Measurements from ENCODE around the gene LKAAEAR1.

The LKAAEAR1 gene

GRCh38 chr20:64116541-64117431, 32.6 kb upstream of the LKAAEAR1 start:
- H3K36me3 ChIP-seq (ENCODE audit: control insufficient read depth, insufficient read depth, low read length), result no peaks in the 10 kb centered on the region
- no peak overlapping the region for H3K4me3 ChIP-seq (ENCODE audit: low read depth, low read length)
- no peak overlapping the region for H3K9ac ChIP-seq (ENCODE audit: low read depth, low read length)
- no peaks in the 10 kb centered on the region for H3K4me1 ChIP-seq (ENCODE audit: control insufficient read depth, insufficient read depth, low read length)
- no peak overlapping the region for H3K27ac ChIP-seq (ENCODE audit: low read depth, low read length)
- H3K27me3 ChIP-seq (ENCODE audit: control insufficient read depth, insufficient read depth, low read length), result no peaks in the 10 kb centered on the region
- H3K9me3 ChIP-seq (ENCODE audit: control insufficient read depth, insufficient read depth, low read length), result peaks cover 15% of the 10 kb centered on the region; the same call in 1 of the 2 replicates

- Histone ChIP-seq H3K9ac (ENCODE audit: low read depth, low read length) (no peak overlapping the region), H3K9me3 (ENCODE audit: control insufficient read depth, insufficient read depth, low read length) (peaks cover 8% of the 10 kb centered on the region; the same call in 1 of the 2 replicates), H3K4me3 (ENCODE audit: low read depth, low read length) (no peak overlapping the region), H3K36me3 (ENCODE audit: control insufficient read depth, insufficient read depth, low read length) (no peaks in the 10 kb centered on the region), H3K27ac (ENCODE audit: low read depth, low read length) (no peak overlapping the region), H3K4me1 (ENCODE audit: control insufficient read depth, insufficient read depth, low read length) (no peaks in the 10 kb centered on the region), H3K27me3 (ENCODE audit: control insufficient read depth, insufficient read depth, low read length) (no peaks in the 10 kb centered on the region)
These were observed 31.8 kb upstream of the LKAAEAR1 start for GRCh38 chr20:64116016-64116415.

- Histone ChIP-seq H3K4me3 (ENCODE audit: low read depth, low read length) (no peak overlapping the region), H3K27ac (ENCODE audit: low read depth, low read length) (no peak overlapping the region), H3K9me3 (ENCODE audit: control insufficient read depth, insufficient read depth, low read length) (peaks cover 6% of the 10 kb centered on the region; the same call in 1 of the 2 replicates), H3K27me3 (ENCODE audit: control insufficient read depth, insufficient read depth, low read length) (no peaks in the 10 kb centered on the region), H3K36me3 (ENCODE audit: control insufficient read depth, insufficient read depth, low read length) (no peaks in the 10 kb centered on the region), H3K9ac (ENCODE audit: low read depth, low read length) (no peak overlapping the region), H3K4me1 (ENCODE audit: control insufficient read depth, insufficient read depth, low read length) (no peaks in the 10 kb centered on the region)
These were observed 31.1 kb upstream of the LKAAEAR1 start for GRCh38 chr20:64115171-64115911.

- Histone ChIP-seq H3K27ac (ENCODE audit: low read depth, low read length) (no peak overlapping the region), H3K4me1 (ENCODE audit: control insufficient read depth, insufficient read depth, low read length) (no peaks in the 10 kb centered on the region), H3K4me3 (ENCODE audit: low read depth, low read length) (no peak overlapping the region), H3K9ac (ENCODE audit: low read depth, low read length) (no peak overlapping the region), H3K36me3 (ENCODE audit: control insufficient read depth, insufficient read depth, low read length) (no peaks in the 10 kb centered on the region), H3K9me3 (ENCODE audit: control insufficient read depth, insufficient read depth, low read length) (0 out of 2 replicates have a peak, but pooled peaks cover 4% of the 10 kb centered on the region), H3K27me3 (ENCODE audit: control insufficient read depth, insufficient read depth, low read length) (no peaks in the 10 kb centered on the region)
These were observed 30.3 kb upstream of the LKAAEAR1 start for GRCh38 chr20:64114356-64114971.

- Histone ChIP-seq H3K27me3 (ENCODE audit: control insufficient read depth, insufficient read depth, low read length) (no peaks in the 10 kb centered on the region), H3K27ac (ENCODE audit: low read depth, low read length) (no peak overlapping the region), H3K9ac (ENCODE audit: low read depth, low read length) (no peak overlapping the region), H3K36me3 (ENCODE audit: control insufficient read depth, insufficient read depth, low read length) (no peaks in the 10 kb centered on the region), H3K4me1 (ENCODE audit: control insufficient read depth, insufficient read depth, low read length) (no peaks in the 10 kb centered on the region), H3K4me3 (ENCODE audit: low read depth, low read length) (no peak overlapping the region), H3K9me3 (ENCODE audit: control insufficient read depth, insufficient read depth, low read length) (no peaks in the 10 kb centered on the region)
These were observed 29.7 kb upstream of the LKAAEAR1 start for GRCh38 chr20:64113796-64114355.

- Histone ChIP-seq H3K4me1 (ENCODE audit: control insufficient read depth, insufficient read depth, low read length) (no peaks in the 10 kb centered on the region), H3K4me3 (ENCODE audit: low read depth, low read length) (no peak overlapping the region), H3K9me3 (ENCODE audit: control insufficient read depth, insufficient read depth, low read length) (no peaks in the 10 kb centered on the region), H3K9ac (ENCODE audit: low read depth, low read length) (no peak overlapping the region), H3K27ac (ENCODE audit: low read depth, low read length) (no peak overlapping the region), H3K36me3 (ENCODE audit: control insufficient read depth, insufficient read depth, low read length) (no peaks in the 10 kb centered on the region), H3K27me3 (ENCODE audit: control insufficient read depth, insufficient read depth, low read length) (no peaks in the 10 kb centered on the region)
These were observed 29.2 kb upstream of the LKAAEAR1 start for GRCh38 chr20:64113444-64113775.

GRCh38 chr20:64112691-64113443, 28.7 kb upstream of the LKAAEAR1 start:
- Histone ChIP-seq H3K4me1 (ENCODE audit: control insufficient read depth, insufficient read depth, low read length) (no peaks in the 10 kb centered on the region), H3K27ac (ENCODE audit: low read depth, low read length) (no peak overlapping the region), H3K4me3 (ENCODE audit: low read depth, low read length) (no peak overlapping the region), H3K9ac (ENCODE audit: low read depth, low read length) (no peak overlapping the region), H3K27me3 (ENCODE audit: control insufficient read depth, insufficient read depth, low read length) (no peaks in the 10 kb centered on the region), H3K9me3 (ENCODE audit: control insufficient read depth, insufficient read depth, low read length) (no peaks in the 10 kb centered on the region), H3K36me3 (ENCODE audit: control insufficient read depth, insufficient read depth, low read length) (no peaks in the 10 kb centered on the region)

GRCh38 chr20:64111841-64112641, 27.8 kb upstream of the LKAAEAR1 start:
- H3K9me3 ChIP-seq (ENCODE audit: control insufficient read depth, insufficient read depth, low read length), result no peaks in the 10 kb centered on the region
- H3K9ac ChIP-seq (ENCODE audit: low read depth, low read length), result no peak overlapping the region
- no peak overlapping the region for H3K27ac ChIP-seq (ENCODE audit: low read depth, low read length)
- H3K4me1 ChIP-seq (ENCODE audit: control insufficient read depth, insufficient read depth, low read length), result no peaks in the 10 kb centered on the region
- H3K36me3 ChIP-seq (ENCODE audit: control insufficient read depth, insufficient read depth, low read length), result no peaks in the 10 kb centered on the region
- H3K4me3 ChIP-seq (ENCODE audit: low read depth, low read length), result no peak overlapping the region
- no peaks in the 10 kb centered on the region for H3K27me3 ChIP-seq (ENCODE audit: control insufficient read depth, insufficient read depth, low read length)

- H3K4me3 ChIP-seq (ENCODE audit: low read depth, low read length), result no peak overlapping the region
- no peak overlapping the region for H3K27ac ChIP-seq (ENCODE audit: low read depth, low read length)
- no peaks in the 10 kb centered on the region for H3K36me3 ChIP-seq (ENCODE audit: control insufficient read depth, insufficient read depth, low read length)
- no peaks in the 10 kb centered on the region for H3K4me1 ChIP-seq (ENCODE audit: control insufficient read depth, insufficient read depth, low read length)
- no peak overlapping the region for H3K9ac ChIP-seq (ENCODE audit: low read depth, low read length)
- no peaks in the 10 kb centered on the region for H3K27me3 ChIP-seq (ENCODE audit: control insufficient read depth, insufficient read depth, low read length)
- no peaks in the 10 kb centered on the region for H3K9me3 ChIP-seq (ENCODE audit: control insufficient read depth, insufficient read depth, low read length)
These were observed 26.3 kb upstream of the LKAAEAR1 start for GRCh38 chr20:64110411-64111068.
